ENCODE data around the gene PKHD1. TPM values are rescaled to one million over a fixed set of nuclear protein-coding genes. Genes with fewer than 3 reads are reported as not detected.

The PKHD1 gene
- total RNA-seq, 4 donors from 2014 or later = 0.09 to 0.83 (median 0.29) TPM; not detected in 1

DNA sequence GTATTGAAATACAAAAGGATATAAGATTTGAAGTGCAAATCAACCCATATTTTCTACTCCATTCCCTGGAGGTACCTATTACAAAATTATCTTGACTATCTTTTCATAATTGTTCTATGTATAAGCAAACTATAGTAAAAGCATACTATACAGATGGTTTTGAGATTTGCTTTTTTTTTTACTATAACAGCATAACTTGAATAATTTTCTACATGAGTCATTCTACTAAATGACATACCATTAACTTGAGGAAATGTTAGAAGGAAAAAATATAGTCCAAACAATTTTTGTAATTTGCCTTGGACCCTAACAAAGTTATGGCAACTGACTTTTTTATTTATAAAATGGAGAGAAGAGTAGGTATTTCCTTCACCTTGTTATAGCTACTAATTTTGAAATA, 472.7 kb downstream of the PKHD1 start:
- TF ChIP-seq POLR2A (IDR thresholded peaks at IDR 0.05) = no peak
- TF ChIP-seq, protein P1, sequence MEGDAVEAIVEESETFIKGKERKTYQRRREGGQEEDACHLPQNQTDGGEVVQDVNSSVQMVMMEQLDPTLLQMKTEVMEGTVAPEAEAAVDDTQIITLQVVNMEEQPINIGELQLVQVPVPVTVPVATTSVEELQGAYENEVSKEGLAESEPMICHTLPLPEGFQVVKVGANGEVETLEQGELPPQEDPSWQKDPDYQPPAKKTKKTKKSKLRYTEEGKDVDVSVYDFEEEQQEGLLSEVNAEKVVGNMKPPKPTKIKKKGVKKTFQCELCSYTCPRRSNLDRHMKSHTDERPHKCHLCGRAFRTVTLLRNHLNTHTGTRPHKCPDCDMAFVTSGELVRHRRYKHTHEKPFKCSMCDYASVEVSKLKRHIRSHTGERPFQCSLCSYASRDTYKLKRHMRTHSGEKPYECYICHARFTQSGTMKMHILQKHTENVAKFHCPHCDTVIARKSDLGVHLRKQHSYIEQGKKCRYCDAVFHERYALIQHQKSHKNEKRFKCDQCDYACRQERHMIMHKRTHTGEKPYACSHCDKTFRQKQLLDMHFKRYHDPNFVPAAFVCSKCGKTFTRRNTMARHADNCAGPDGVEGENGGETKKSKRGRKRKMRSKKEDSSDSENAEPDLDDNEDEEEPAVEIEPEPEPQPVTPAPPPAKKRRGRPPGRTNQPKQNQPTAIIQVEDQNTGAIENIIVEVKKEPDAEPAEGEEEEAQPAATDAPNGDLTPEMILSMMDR (IDR thresholded peaks at IDR 0.05) = no peak
- Histone ChIP-seq H3K9me3 (no peaks in the 10 kb centered on the region), H3K36me3 (no peaks in the 10 kb centered on the region), H3K4me1 (no peaks in the 10 kb centered on the region), H3K27me3 (no peaks in the 10 kb centered on the region), H3K4me3 (no peak overlapping the region), H3K27ac (no peak overlapping the region)
- no peak for DNase-seq
- intact Hi-C loops (cut with DNase I; ENCODE audit: low total_unique reads) = no loop called here

- TF ChIP-seq, protein P1 (IDR thresholded peaks at IDR 0.05) = no peak
- TF ChIP-seq POLR2A (IDR thresholded peaks at IDR 0.05) = no peak
- intact Hi-C loops (cut with DNase I; ENCODE audit: low total_unique reads) = no loop called here
- Histone ChIP-seq H3K4me3 (no peak overlapping the region), H3K9me3 (no peaks in the 10 kb centered on the region), H3K4me1 (no peaks in the 10 kb centered on the region), H3K36me3 (no peaks in the 10 kb centered on the region), H3K27me3 (no peaks in the 10 kb centered on the region), H3K27ac (no peak overlapping the region)
- no peak for DNase-seq
Measured at GRCh38 chr6:51613558-51613957, 473.9 kb downstream of the PKHD1 start.

GRCh38 chr6:51608932-51609331, 478.5 kb downstream of the PKHD1 start:
- TF ChIP-seq, protein P1 (IDR thresholded peaks at IDR 0.05) = no peak
- TF ChIP-seq POLR2A (IDR thresholded peaks at IDR 0.05) = no peak
- Histone ChIP-seq H3K36me3 (no peaks in the 10 kb centered on the region), H3K27ac (no peak overlapping the region), H3K4me3 (no peak overlapping the region), H3K27me3 (no peaks in the 10 kb centered on the region), H3K4me1 (no peaks in the 10 kb centered on the region), H3K9me3 (no peaks in the 10 kb centered on the region)
- no peak for DNase-seq
- intact Hi-C loops (cut with DNase I; ENCODE audit: low total_unique reads) = no loop called here

DNA sequence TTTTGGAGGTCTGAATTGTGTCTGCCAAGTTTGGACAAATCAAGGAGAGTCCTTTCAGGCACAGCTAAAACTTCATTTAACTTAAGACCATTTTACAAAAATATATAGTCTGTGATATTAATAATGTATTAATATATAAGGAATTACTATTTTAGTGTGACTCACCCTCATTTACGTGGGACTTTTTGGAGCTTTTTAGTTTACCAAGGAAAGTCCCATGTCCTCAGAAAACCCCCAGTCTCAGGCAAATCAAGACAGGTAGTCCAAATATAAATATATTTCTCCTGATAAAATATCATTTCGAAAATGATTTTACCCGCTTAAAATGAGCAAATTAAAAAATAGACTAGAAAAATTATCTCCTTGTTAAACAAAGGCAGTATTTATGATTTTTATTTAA, 479.0 kb downstream of the PKHD1 start:
- Histone ChIP-seq H3K9me3 (no peaks in the 10 kb centered on the region), H3K36me3 (no peaks in the 10 kb centered on the region), H3K27ac (no peak overlapping the region), H3K4me3 (no peak overlapping the region), H3K4me1 (no peaks in the 10 kb centered on the region), H3K27me3 (no peaks in the 10 kb centered on the region)
- TF ChIP-seq, protein P1 (IDR thresholded peaks at IDR 0.05) = no peak
- TF ChIP-seq POLR2A (IDR thresholded peaks at IDR 0.05) = no peak
- intact Hi-C loops (cut with DNase I; ENCODE audit: low total_unique reads) = no loop called here
- DNase-seq = no peak

GRCh38 chr6:51600514-51600913, 486.9 kb downstream of the PKHD1 start:
- Histone ChIP-seq H3K27ac (no peak overlapping the region), H3K4me3 (no peak overlapping the region), H3K36me3 (no peaks in the 10 kb centered on the region), H3K4me1 (no peaks in the 10 kb centered on the region), H3K9me3 (peaks cover 0 to 5% of the 10 kb centered on the region in 2 donors), H3K27me3 (no peaks in the 10 kb centered on the region)
- no peak for TF ChIP-seq POLR2A (IDR thresholded peaks at IDR 0.05)
- TF ChIP-seq, protein P1 (IDR thresholded peaks at IDR 0.05) = no peak
- intact Hi-C loops (cut with DNase I; ENCODE audit: low total_unique reads) = no loop called here
- no peak for DNase-seq

All from uterus (tissue), 4 donors.